Muscle of leg (tissue), 11 donors: ENCODE results near the gene DNTT. TPM values are rescaled to one million over a fixed set of nuclear protein-coding genes. Genes with fewer than 3 reads are reported as not detected.
A peak's percentile ranks its signal among the peaks of the same experiment; 100 is the strongest.

Source experiments
- DNase-seq: peaks from one replicate; pipeline ENCODE4 v3.0.0; 2013
- H3K27ac ChIP-seq: one replicate; pipeline ENCODE4 v1.5.1; 2013; ENCODE audit warnings: mild to moderate bottlenecking, low read length, control low read depth
- H3K27me3 ChIP-seq: one replicate; pipeline ENCODE4 v1.6.1; 2013; ENCODE audit warnings: low read length; ENCODE audit not compliant: control insufficient read depth, insufficient read depth
- H3K36me3 ChIP-seq: one replicate; pipeline ENCODE4 v1.6.1; 2013; ENCODE audit warnings: low read length; ENCODE audit not compliant: control insufficient read depth, insufficient read depth
- H3K4me1 ChIP-seq: one replicate; pipeline ENCODE4 v1.6.1; 2013; ENCODE audit warnings: low read length; ENCODE audit not compliant: control insufficient read depth, insufficient read depth
- H3K4me3 ChIP-seq: one replicate; pipeline ENCODE4 v1.5.1; 2013; ENCODE audit warnings: low read length, control low read depth
- H3K9me3 ChIP-seq: replicated peaks from 2 replicates; pipeline ENCODE4 v1.6.1; 2013; ENCODE audit warnings: low read depth, low read length; ENCODE audit not compliant: control insufficient read depth
- WGBS: methylation state at CpG from one replicate; pipeline ENCODE4 v1.1.5; 2013; ENCODE audit warnings: missing lambda C conversion rate; ENCODE audit not compliant: insufficient coverage; 5-methylcytosine and 5-hydroxymethylcytosine counted together
- polyA plus RNA-seq, 8 donors: library from polyadenylated mRNA; unstranded; fragments of 120-200 nt; gene quantifications; one replicate each; pipeline versions ENCODE4 v1.2.1 to v1.2.3, GENCODE V29; 2013; ENCODE audit warnings: inconsistent platforms in 1 of 8, low replicate concordance in 1 of 8; ENCODE audit not compliant: insufficient read length in 8 of 8, insufficient read depth in 1 of 8
- total RNA-seq: library from RNA; stranded (reverse); fragments of 120-200 nt; gene quantifications from one replicate; pipeline ENCODE4 v1.2.4, GENCODE V29; 2013

The DNTT gene
- total and polyA plus RNA-seq, 9 donors, result 0.08 to 0.39 (median 0.15) TPM; not detected in 1

- H3K9me3 ChIP-seq, result no peaks in the 10 kb centered on the region
- 89% methylated on average over 6 of the region's 6 CpGs for WGBS
- H3K36me3 ChIP-seq, result no peaks in the 10 kb centered on the region
- H3K4me3 ChIP-seq, result no peak overlapping the region
- H3K4me1 ChIP-seq, result no peaks in the 10 kb centered on the region
- H3K27ac ChIP-seq, result no peak overlapping the region
- DNase-seq, result no peak
- H3K27me3 ChIP-seq, result peaks cover 13% of the 10 kb centered on the region
Measured at GRCh38 chr10:96360331-96360730, 56.1 kb downstream of the DNTT start.

- no peaks in the 10 kb centered on the region for H3K9me3 ChIP-seq
- H3K27me3 ChIP-seq, result peaks cover 9% of the 10 kb centered on the region
- H3K4me1 ChIP-seq, result no peaks in the 10 kb centered on the region
- WGBS, result 46% methylated on average over 3 of the region's 3 CpGs
- H3K27ac ChIP-seq, result no peak overlapping the region
- no peak overlapping the region for H3K4me3 ChIP-seq
- no peaks in the 10 kb centered on the region for H3K36me3 ChIP-seq
- DNase-seq, result no peak
Measured at GRCh38 chr10:96360766-96361165, 56.5 kb downstream of the DNTT start.

- Histone ChIP-seq H3K4me1 (no peaks in the 10 kb centered on the region), H3K9me3 (no peaks in the 10 kb centered on the region), H3K36me3 (no peaks in the 10 kb centered on the region), H3K4me3 (no peak overlapping the region), H3K27ac (no peak overlapping the region), H3K27me3 (peaks cover 4% of the 10 kb centered on the region)
- no peak for DNase-seq
- WGBS, result 100% methylated on average over 2 of the region's 3 CpGs
Measured at GRCh38 chr10:96365571-96365970, 61.3 kb downstream of the DNTT start.

- WGBS, result 89% methylated on average over 1 of the region's 3 CpGs
- Histone ChIP-seq H3K36me3 (no peaks in the 10 kb centered on the region), H3K27me3 (peaks cover 4% of the 10 kb centered on the region), H3K9me3 (no peaks in the 10 kb centered on the region), H3K4me1 (no peaks in the 10 kb centered on the region), H3K27ac (no peak overlapping the region), H3K4me3 (no peak overlapping the region)
- DNase-seq, result no peak
Measured at GRCh38 chr10:96366508-96366907, 62.3 kb downstream of the DNTT start.

GRCh38 chr10:96367470-96367869 lies 63.2 kb downstream of the DNTT start:
- H3K27ac ChIP-seq, result no peak overlapping the region

GRCh38 chr10:96368971-96369370 lies 64.7 kb downstream of the DNTT start:
- Histone ChIP-seq H3K4me1 (no peaks in the 10 kb centered on the region), H3K4me3 (no peak overlapping the region), H3K27me3 (peaks cover 8% of the 10 kb centered on the region), H3K9me3 (no peaks in the 10 kb centered on the region), H3K27ac (no peak overlapping the region), H3K36me3 (no peaks in the 10 kb centered on the region)
- no peak for DNase-seq
- WGBS, result 78% methylated on average over 4 of the region's 5 CpGs

More at GRCh38 chr10:96367470-96367869, 63.2 kb downstream of the DNTT start:
- Histone ChIP-seq H3K4me3 (no peak overlapping the region), H3K36me3 (no peaks in the 10 kb centered on the region), H3K4me1 (no peaks in the 10 kb centered on the region), H3K27me3 (peaks cover 4% of the 10 kb centered on the region), H3K9me3 (no peaks in the 10 kb centered on the region)
- DNase-seq, result no peak
- 82% methylated on average over 2 of the region's 4 CpGs for WGBS

GRCh38 chr10:96369890-96370583 lies 65.8 kb downstream of the DNTT start:
- Histone ChIP-seq H3K36me3 (no peaks in the 10 kb centered on the region), H3K9me3 (no peaks in the 10 kb centered on the region), H3K27ac (no peak overlapping the region), H3K4me1 (peaks cover 1% of the 10 kb centered on the region), H3K27me3 (peaks cover 14% of the 10 kb centered on the region), H3K4me3 (no peak overlapping the region)
- DNase-seq, result no peak
- WGBS, result 84% methylated on average over 38 of the region's 38 CpGs

GRCh38 chr10:96370584-96371157 lies 66.4 kb downstream of the DNTT start:
- Histone ChIP-seq H3K4me3 (no peak overlapping the region), H3K9me3 (no peaks in the 10 kb centered on the region), H3K36me3 (no peaks in the 10 kb centered on the region), H3K27me3 (peaks cover 14% of the 10 kb centered on the region), H3K4me1 (peaks cover 4% of the 10 kb centered on the region), H3K27ac (no peak overlapping the region)
- DNase-seq, result peak; percentile 46
- WGBS, result 39% methylated on average over 16 of the region's 16 CpGs

GRCh38 chr10:96371356-96371755 lies 67.1 kb downstream of the DNTT start:
- Histone ChIP-seq H3K27me3 (peaks cover 14% of the 10 kb centered on the region), H3K4me3 (no peak overlapping the region), H3K4me1 (peaks cover 4% of the 10 kb centered on the region), H3K9me3 (no peaks in the 10 kb centered on the region), H3K27ac (no peak overlapping the region), H3K36me3 (no peaks in the 10 kb centered on the region)
- DNase-seq, result no peak
- 79% methylated on average over 5 of the region's 11 CpGs for WGBS

GRCh38 chr10:96374004-96374403 lies 69.8 kb downstream of the DNTT start:
- DNase-seq, result no peak
- 80% methylated on average over 4 of the region's 5 CpGs for WGBS
- H3K4me1 ChIP-seq, result peaks cover 7% of the 10 kb centered on the region
- no peak overlapping the region for H3K4me3 ChIP-seq
- H3K27me3 ChIP-seq, result peaks cover 24% of the 10 kb centered on the region
- no peaks in the 10 kb centered on the region for H3K9me3 ChIP-seq
- no peak overlapping the region for H3K27ac ChIP-seq
- no peaks in the 10 kb centered on the region for H3K36me3 ChIP-seq
